Measurements from ENCODE around the gene ZC2HC1B. TPM values are rescaled to one million over a fixed set of nuclear protein-coding genes. Genes with fewer than 3 reads are reported as not detected.

Gene ZC2HC1B
- total and polyA plus RNA-seq, 8 donors: not detected

- TF ChIP-seq, protein P1, sequence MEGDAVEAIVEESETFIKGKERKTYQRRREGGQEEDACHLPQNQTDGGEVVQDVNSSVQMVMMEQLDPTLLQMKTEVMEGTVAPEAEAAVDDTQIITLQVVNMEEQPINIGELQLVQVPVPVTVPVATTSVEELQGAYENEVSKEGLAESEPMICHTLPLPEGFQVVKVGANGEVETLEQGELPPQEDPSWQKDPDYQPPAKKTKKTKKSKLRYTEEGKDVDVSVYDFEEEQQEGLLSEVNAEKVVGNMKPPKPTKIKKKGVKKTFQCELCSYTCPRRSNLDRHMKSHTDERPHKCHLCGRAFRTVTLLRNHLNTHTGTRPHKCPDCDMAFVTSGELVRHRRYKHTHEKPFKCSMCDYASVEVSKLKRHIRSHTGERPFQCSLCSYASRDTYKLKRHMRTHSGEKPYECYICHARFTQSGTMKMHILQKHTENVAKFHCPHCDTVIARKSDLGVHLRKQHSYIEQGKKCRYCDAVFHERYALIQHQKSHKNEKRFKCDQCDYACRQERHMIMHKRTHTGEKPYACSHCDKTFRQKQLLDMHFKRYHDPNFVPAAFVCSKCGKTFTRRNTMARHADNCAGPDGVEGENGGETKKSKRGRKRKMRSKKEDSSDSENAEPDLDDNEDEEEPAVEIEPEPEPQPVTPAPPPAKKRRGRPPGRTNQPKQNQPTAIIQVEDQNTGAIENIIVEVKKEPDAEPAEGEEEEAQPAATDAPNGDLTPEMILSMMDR (IDR thresholded peaks at IDR 0.05): no peak
These were observed 64.6 kb downstream of the ZC2HC1B start for GRCh38 chr6:143928853-143929252.

DNA sequence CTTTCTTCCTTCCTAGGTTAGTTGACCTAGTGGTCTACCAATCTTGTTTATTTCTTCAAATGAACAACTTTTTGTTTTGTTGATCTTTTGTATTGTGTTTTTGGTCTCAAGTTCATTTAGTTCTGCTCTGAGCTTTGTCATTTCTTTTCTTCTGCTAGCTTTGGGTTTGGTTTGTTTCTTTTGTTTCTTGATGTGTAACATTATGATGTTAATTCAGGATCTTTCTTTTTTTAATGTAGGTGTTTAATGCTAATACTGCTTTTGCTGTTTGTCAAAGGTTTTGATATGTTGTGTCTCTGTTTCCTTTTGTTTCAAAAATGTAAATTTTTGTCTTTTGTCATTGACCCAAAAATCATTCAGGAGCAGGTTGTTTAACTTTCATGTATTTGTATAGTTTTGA, 65.7 kb downstream of the ZC2HC1B start:
- intact Hi-C loops (cut with DNase I): no loop called here
- Histone ChIP-seq H3K9me3 (peaks cover 0 to 17% of the 10 kb centered on the region in 2 donors), H3K27me3 (no peaks in the 10 kb centered on the region), H3K4me1 (no peaks in the 10 kb centered on the region), H3K36me3 (no peaks in the 10 kb centered on the region), H3K27ac (no peak overlapping the region), H3K4me3 (no peak overlapping the region)
- no peak for ATAC-seq
- TF ChIP-seq, protein P1 (IDR thresholded peaks at IDR 0.05): no peak
- no peak for DNase-seq

More at GRCh38 chr6:143928853-143929252, 64.6 kb downstream of the ZC2HC1B start:
- no peaks in the 10 kb centered on the region for H3K4me1 ChIP-seq
- no peaks in the 10 kb centered on the region for H3K36me3 ChIP-seq
- no peak overlapping the region for H3K27ac ChIP-seq
- H3K9me3 ChIP-seq: peaks cover 0 to 17% of the 10 kb centered on the region in 2 donors
- H3K4me3 ChIP-seq: no peak overlapping the region
- H3K27me3 ChIP-seq: no peaks in the 10 kb centered on the region
- DNase-seq (no peak), ATAC-seq (no peak)
- intact Hi-C loops (cut with DNase I): no loop called here

DNA sequence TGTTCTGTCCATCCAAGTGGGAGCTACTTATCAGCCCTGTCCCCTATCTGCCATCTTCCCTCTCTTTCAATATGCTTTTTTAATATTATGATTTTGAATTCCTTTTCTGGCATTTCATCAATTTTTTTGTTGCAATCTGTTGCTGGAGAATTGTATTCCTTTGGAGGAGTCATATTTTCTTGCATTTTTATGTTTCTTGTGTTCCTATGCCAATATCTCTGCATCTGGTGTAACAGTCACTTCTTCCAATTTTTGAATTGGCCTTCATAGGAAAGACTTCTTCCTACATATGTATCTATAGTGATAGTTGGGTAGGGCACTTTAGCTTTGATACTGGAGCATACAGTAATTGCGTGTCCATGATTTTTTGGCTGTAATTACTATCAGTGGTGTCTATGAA, 70.1 kb downstream of the ZC2HC1B start:
- H3K9me3 ChIP-seq: peaks cover 0 to 17% of the 10 kb centered on the region in 2 donors
- intact Hi-C loops (cut with DNase I): no loop called here
- H3K4me1 ChIP-seq: no peaks in the 10 kb centered on the region
- no peak overlapping the region for H3K27ac ChIP-seq
- no peaks in the 10 kb centered on the region for H3K36me3 ChIP-seq
- ATAC-seq (no peak), DNase-seq (no peak)
- no peaks in the 10 kb centered on the region for H3K27me3 ChIP-seq
- TF ChIP-seq, protein P1 (IDR thresholded peaks at IDR 0.05): no peak
- H3K4me3 ChIP-seq: no peak overlapping the region

DNA sequence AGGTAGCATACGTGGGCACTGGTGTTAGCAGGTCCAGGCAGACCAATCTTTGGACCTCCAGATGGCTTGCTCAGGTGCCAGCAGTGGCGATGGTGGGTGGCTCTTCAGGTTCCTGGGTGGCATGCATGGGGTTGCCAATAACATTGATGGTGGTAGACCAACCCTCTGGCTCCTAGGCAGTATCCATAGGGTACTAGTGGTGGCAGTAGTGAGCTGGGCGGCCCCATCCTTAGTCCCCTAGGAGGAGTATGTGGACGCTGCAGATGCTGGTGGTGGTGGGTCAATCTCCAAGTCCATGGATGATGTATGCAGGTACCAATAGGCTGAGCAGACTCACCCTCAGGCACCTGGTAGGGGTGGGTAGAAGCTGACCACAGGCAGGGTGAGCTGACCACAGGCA, 70.6 kb downstream of the ZC2HC1B start:
- ATAC-seq: no peak
- Histone ChIP-seq H3K9me3 (peaks cover 0 to 17% of the 10 kb centered on the region in 2 donors), H3K4me1 (no peaks in the 10 kb centered on the region), H3K36me3 (no peaks in the 10 kb centered on the region), H3K27ac (no peak overlapping the region), H3K4me3 (no peak overlapping the region), H3K27me3 (no peaks in the 10 kb centered on the region)
- no peak for DNase-seq
- TF ChIP-seq, protein P1 (IDR thresholded peaks at IDR 0.05): no peak
- intact Hi-C loops (cut with DNase I): no loop called here

DNA sequence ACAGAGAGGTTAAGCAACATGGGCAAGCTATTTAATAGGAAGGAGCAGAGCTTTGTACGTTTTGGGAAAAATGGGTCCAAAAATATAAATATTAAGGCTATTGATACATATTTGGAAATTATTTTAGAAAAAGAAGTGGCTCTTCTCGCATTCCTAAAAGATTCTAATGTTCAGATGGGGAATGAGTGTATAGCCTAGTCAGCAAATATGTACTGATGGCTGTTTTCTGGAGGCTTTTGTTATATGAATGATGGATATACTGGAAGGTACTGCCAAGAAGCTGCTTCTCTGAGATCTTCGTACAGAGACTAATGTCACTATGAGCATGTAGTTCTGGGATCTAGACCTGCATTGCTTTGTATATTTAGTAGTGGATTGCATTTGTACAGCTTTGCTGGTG, 72.1 kb downstream of the ZC2HC1B start:
- TF ChIP-seq, protein P1 (IDR thresholded peaks at IDR 0.05): no peak
- no peak overlapping the region for H3K27ac ChIP-seq
- H3K4me1 ChIP-seq: no peaks in the 10 kb centered on the region
- H3K4me3 ChIP-seq: no peak overlapping the region
- intact Hi-C loops (cut with DNase I): no loop called here
- DNase-seq: no peak
- no peak for ATAC-seq
- no peaks in the 10 kb centered on the region for H3K27me3 ChIP-seq
- peaks cover 0 to 9% of the 10 kb centered on the region in 2 donors for H3K9me3 ChIP-seq
- H3K36me3 ChIP-seq: no peaks in the 10 kb centered on the region

Measured in left lung (tissue), 10 donors.